ENCODE data around the gene UBAC2.

GRCh38 chr13:99268822-99269221, 68.2 kb downstream of the UBAC2 start:
- no peak for TF ChIP-seq POLR2A (IDR thresholded peaks at IDR 0.05)
- TF ChIP-seq POLR2AphosphoS5 (IDR thresholded peaks at IDR 0.05): no peak

All from spleen (tissue), 3 donors.